Type B pancreatic cell (in vitro differentiated cells): ENCODE data around the gene S100B. TPM values are rescaled to one million over a fixed set of nuclear protein-coding genes. Genes with fewer than 3 reads are reported as not detected.

Experiments
- DNase-seq: peaks from one replicate; pipeline ENCODE4 v3.0.0; 2021; ENCODE audit warnings: mixed read lengths; ENCODE audit not compliant: unreplicated experiment; ENCODE audit errors: extremely low spot score
- H3K27ac Mint-ChIP-seq: 2 replicates; pipeline ENCODE4 v1.8.0; 2021; ENCODE audit warnings: mild to moderate bottlenecking, mixed read lengths
- H3K27me3 Mint-ChIP-seq: 2 replicates; pipeline ENCODE4 v1.8.0; 2021; ENCODE audit warnings: mixed read lengths
- H3K36me3 Mint-ChIP-seq: 2 replicates; pipeline ENCODE4 v1.8.0; 2021; ENCODE audit warnings: mixed read lengths
- H3K4me1 Mint-ChIP-seq: one replicate; pipeline ENCODE4 v1.8.0; 2021; ENCODE audit warnings: mixed read lengths; ENCODE audit not compliant: unreplicated experiment
- H3K4me3 Mint-ChIP-seq: 2 replicates; pipeline ENCODE4 v1.8.0; 2021; ENCODE audit warnings: mild to moderate bottlenecking, mixed read lengths
- H3K9me3 Mint-ChIP-seq: 2 replicates; pipeline ENCODE4 v1.8.0; 2021; ENCODE audit warnings: mixed read lengths
- CTCF ChIP-seq: fragments of 200-600 bp; sonication (generic); conservative IDR thresholded peaks from 2 replicates; pipeline ENCODE4 v1.5.0; 2021; ENCODE audit warnings: antibody characterized with exemption, mild to moderate bottlenecking
- long read RNA-seq: library from polyadenylated mRNA; unstranded; transcript quantifications from one replicate; pipeline ENCODE4 v2.0.0, GENCODE V29; 2020
- total RNA-seq: library from RNA; stranded (reverse); gene quantifications from 2 replicates; pipeline ENCODE4 v1.2.1, GENCODE V29; 2021; ENCODE audit warnings: low replicate concordance

The S100B gene
- 5.5 TPM in 1 of 2 replicates, not detected in the other for total RNA-seq
- long read RNA-seq: 0 reads

- H3K4me1 Mint-ChIP-seq: peaks cover 21% of the 10 kb centered on the region
- DNase-seq: no peak
- H3K27ac Mint-ChIP-seq: no peak within 1 kb of the TSS
- H3K9me3 Mint-ChIP-seq: no peaks in the 10 kb centered on the region
- H3K4me3 Mint-ChIP-seq: peak within 1 kb of the TSS; percentile 36
- TF ChIP-seq CTCF: no peak
- no peaks in the 10 kb centered on the region for H3K36me3 Mint-ChIP-seq
- peaks cover 7% of the 10 kb centered on the region for H3K27me3 Mint-ChIP-seq
Observed at GRCh38 chr21:46604975-46605766, at the start of gene S100B. S100B (minus strand) TSS chr21:46605082; CDS start chr21:46602415, 2,667 bp downstream.

- Mint-ChIP-seq H3K4me1 (no peaks in the 10 kb centered on the region), H3K4me3 (no peak overlapping the region), H3K27me3 (no peaks in the 10 kb centered on the region), H3K9me3 (peaks cover 1% of the 10 kb centered on the region), H3K27ac (peak overlapping the region; percentile 72), H3K36me3 (peaks cover 72% of the 10 kb centered on the region)
- no peak for DNase-seq
- TF ChIP-seq CTCF: no peak
Observed at GRCh38 chr21:46651121-46651520, 46.2 kb upstream of the S100B start.

- Mint-ChIP-seq H3K27ac (peak overlapping the region; percentile 72), H3K4me3 (no peak overlapping the region), H3K4me1 (no peaks in the 10 kb centered on the region), H3K9me3 (no peaks in the 10 kb centered on the region), H3K27me3 (no peaks in the 10 kb centered on the region), H3K36me3 (peaks cover 69% of the 10 kb centered on the region)
- DNase-seq: no peak
- TF ChIP-seq CTCF: no peak
Observed at GRCh38 chr21:46650476-46651098, 45.7 kb upstream of the S100B start.

- Mint-ChIP-seq H3K27ac (no peak overlapping the region), H3K9me3 (no peaks in the 10 kb centered on the region), H3K4me3 (no peak overlapping the region), H3K27me3 (no peaks in the 10 kb centered on the region), H3K36me3 (peaks cover 58% of the 10 kb centered on the region), H3K4me1 (no peaks in the 10 kb centered on the region)
- TF ChIP-seq CTCF: no peak
- DNase-seq: no peak
Observed at GRCh38 chr21:46649356-46649755, 44.5 kb upstream of the S100B start.

GRCh38 chr21:46648539-46648938 is 43.7 kb upstream of the S100B start:
- H3K4me1 Mint-ChIP-seq: no peaks in the 10 kb centered on the region
- no peaks in the 10 kb centered on the region for H3K9me3 Mint-ChIP-seq

More at GRCh38 chr21:46648539-46648938, 43.7 kb upstream of the S100B start:
- DNase-seq: no peak
- Mint-ChIP-seq H3K27me3 (no peaks in the 10 kb centered on the region), H3K4me3 (no peak overlapping the region), H3K36me3 (peaks cover 49% of the 10 kb centered on the region), H3K27ac (no peak overlapping the region)
- TF ChIP-seq CTCF: no peak
